ENCODE data around the gene TMEM218.

TMEM218 gene

GRCh38 chr11:125088576-125089455, 22.6 kb downstream of the TMEM218 start:
- H3K18ac ChIP-seq (ENCODE audit: low read length), result no peak overlapping the region
- no peak overlapping the region for H2AFZ ChIP-seq (ENCODE audit: insufficient read depth, low read length, poor library complexity)
- no peak overlapping the region for H3K4ac ChIP-seq (ENCODE audit: low read depth, low read length)
- DNase-seq, result no peak
- H3K14ac ChIP-seq (ENCODE audit: low read length), result no peak overlapping the region
- H2AK5ac ChIP-seq (ENCODE audit: low read length), result no peak overlapping the region
- no peak overlapping the region for H3K9ac ChIP-seq (ENCODE audit: low read length)
- H4K12ac ChIP-seq (ENCODE audit: low read depth, low read length), result no peak overlapping the region
- no peak overlapping the region for H4K8ac ChIP-seq (ENCODE audit: low read depth, low read length)
- H3K4me1 ChIP-seq (ENCODE audit: control insufficient read depth in 1 of 2, insufficient read depth in 2 of 2, low read length in 2 of 2), result peaks cover 4 to 5% of the 10 kb centered on the region in 2 experiments
- no peak overlapping the region for H3K27ac ChIP-seq (ENCODE audit: low read depth, low read length)
- no peak overlapping the region for H2BK120ac ChIP-seq (ENCODE audit: insufficient read depth, low read length, poor library complexity)
- WGBS (ENCODE audit: extremely low coverage, insufficient coverage, insufficient read length), result no CpG with 5 or more reads among the region's 20 CpGs
- no peak overlapping the region for H4K91ac ChIP-seq (ENCODE audit: low read depth, low read length)
- no peaks in the 10 kb centered on the region for H3K9me3 ChIP-seq (ENCODE audit: insufficient read depth, low read depth, low read length)
- H3K36me3 ChIP-seq (ENCODE audit: control insufficient read depth in 1 of 2, insufficient read depth in 2 of 2, low read length in 2 of 2), result no peaks in the 10 kb centered on the region
- no peak overlapping the region for H3K4me2 ChIP-seq (ENCODE audit: low read length)
- H3K79me2 ChIP-seq (ENCODE audit: control insufficient read depth, insufficient read depth, low read length, poor library complexity), result no peaks in the 10 kb centered on the region
- no peak overlapping the region for H2BK12ac ChIP-seq (ENCODE audit: low read length)
- H3K27me3 ChIP-seq (ENCODE audit: insufficient read depth, low read length), result no peaks in the 10 kb centered on the region
- H3K23ac ChIP-seq (ENCODE audit: low read length), result no peak overlapping the region
- no peaks in the 10 kb centered on the region for H3K79me1 ChIP-seq (ENCODE audit: low read length)
- H2BK5ac ChIP-seq (ENCODE audit: low read depth, low read length, poor library complexity), result no peak overlapping the region
- no peak overlapping the region for H3K4me3 ChIP-seq (ENCODE audit: low read depth, low read length)

GRCh38 chr11:125088123-125088522, 23.3 kb downstream of the TMEM218 start:
- Histone ChIP-seq H3K4ac (ENCODE audit: low read depth, low read length) (no peak overlapping the region), H3K14ac (ENCODE audit: low read length) (no peak overlapping the region), H3K4me1 (ENCODE audit: control insufficient read depth in 1 of 2, insufficient read depth in 2 of 2, low read length in 2 of 2) (peaks cover 4 to 5% of the 10 kb centered on the region in 2 experiments), H4K91ac (ENCODE audit: low read depth, low read length) (no peak overlapping the region), H3K23ac (ENCODE audit: low read length) (no peak overlapping the region), H3K27ac (ENCODE audit: low read depth, low read length) (no peak overlapping the region), H3K9ac (ENCODE audit: low read length) (no peak overlapping the region), H4K8ac (ENCODE audit: low read depth, low read length) (no peak overlapping the region), H3K79me2 (ENCODE audit: control insufficient read depth, insufficient read depth, low read length, poor library complexity) (no peaks in the 10 kb centered on the region), H4K12ac (ENCODE audit: low read depth, low read length) (no peak overlapping the region), H3K4me3 (ENCODE audit: low read depth, low read length) (no peak overlapping the region), H3K27me3 (ENCODE audit: insufficient read depth, low read length) (no peaks in the 10 kb centered on the region), H2BK5ac (ENCODE audit: low read depth, low read length, poor library complexity) (no peak overlapping the region), H2BK12ac (ENCODE audit: low read length) (no peak overlapping the region), H3K36me3 (ENCODE audit: control insufficient read depth in 1 of 2, insufficient read depth in 2 of 2, low read length in 2 of 2) (no peaks in the 10 kb centered on the region), H3K18ac (ENCODE audit: low read length) (no peak overlapping the region), H3K9me3 (ENCODE audit: insufficient read depth, low read depth, low read length) (no peaks in the 10 kb centered on the region), H2AK5ac (ENCODE audit: low read length) (no peak overlapping the region), H3K4me2 (ENCODE audit: low read length) (no peak overlapping the region), H2BK120ac (ENCODE audit: insufficient read depth, low read length, poor library complexity) (no peak overlapping the region), H2AFZ (ENCODE audit: insufficient read depth, low read length, poor library complexity) (no peak overlapping the region), H3K79me1 (ENCODE audit: low read length) (no peaks in the 10 kb centered on the region)
- DNase-seq, result no peak
- WGBS (ENCODE audit: extremely low coverage, insufficient coverage, insufficient read length), result no CpG with 5 or more reads among the region's 2 CpGs

DNA sequence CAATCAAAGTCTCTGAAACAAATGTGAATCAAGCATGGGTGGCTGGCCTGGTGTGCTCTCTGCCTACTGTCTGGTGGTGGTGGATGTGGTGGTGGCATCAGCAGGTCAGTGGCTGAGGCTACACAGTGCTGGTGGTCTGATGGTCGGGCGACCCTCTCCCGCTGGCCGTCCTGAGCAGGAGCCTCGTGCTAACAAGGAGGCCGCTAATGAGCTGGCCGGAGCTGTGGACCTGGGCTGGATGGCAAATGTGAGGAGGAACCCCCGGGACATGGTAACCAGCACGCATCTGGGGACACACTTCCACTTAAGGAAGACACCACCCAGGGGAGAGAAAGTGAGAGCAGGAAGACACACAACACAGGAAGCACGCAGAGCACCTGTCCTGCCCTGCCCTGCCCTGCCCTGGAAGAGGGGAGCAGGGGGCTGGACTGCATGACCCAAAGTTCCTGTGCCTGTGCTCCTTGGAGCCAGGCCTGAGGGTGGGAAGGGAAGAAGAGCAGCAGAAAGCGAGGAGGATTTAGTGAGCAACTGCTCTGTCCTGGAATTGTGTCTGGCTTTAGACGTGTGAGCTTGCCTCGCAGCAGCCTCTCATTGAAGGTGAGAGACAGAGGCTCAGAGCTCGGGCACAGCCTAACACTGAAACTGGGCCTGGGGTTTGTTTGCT, 24.7 kb downstream of the TMEM218 start:
- H3K18ac ChIP-seq (ENCODE audit: low read length), result no peak overlapping the region
- H3K4me1 ChIP-seq (ENCODE audit: control insufficient read depth in 1 of 2, insufficient read depth in 2 of 2, low read length in 2 of 2), result peaks cover 3% of the 10 kb centered on the region in 2 experiments
- no peaks in the 10 kb centered on the region for H3K79me2 ChIP-seq (ENCODE audit: control insufficient read depth, insufficient read depth, low read length, poor library complexity)
- no peak overlapping the region for H2BK12ac ChIP-seq (ENCODE audit: low read length)
- H2AK5ac ChIP-seq (ENCODE audit: low read length), result no peak overlapping the region
- H3K9me3 ChIP-seq (ENCODE audit: insufficient read depth, low read depth, low read length), result no peaks in the 10 kb centered on the region
- no peak overlapping the region for H3K27ac ChIP-seq (ENCODE audit: low read depth, low read length)
- no peak overlapping the region for H4K91ac ChIP-seq (ENCODE audit: low read depth, low read length)
- no peaks in the 10 kb centered on the region for H3K79me1 ChIP-seq (ENCODE audit: low read length)
- no peak for DNase-seq
- H3K4ac ChIP-seq (ENCODE audit: low read depth, low read length), result no peak overlapping the region
- no peak overlapping the region for H3K9ac ChIP-seq (ENCODE audit: low read length)
- WGBS (ENCODE audit: extremely low coverage, insufficient coverage, insufficient read length), result no CpG with 5 or more reads among the region's 14 CpGs
- H2AFZ ChIP-seq (ENCODE audit: insufficient read depth, low read length, poor library complexity), result no peak overlapping the region
- H2BK5ac ChIP-seq (ENCODE audit: low read depth, low read length, poor library complexity), result no peak overlapping the region
- no peak overlapping the region for H3K23ac ChIP-seq (ENCODE audit: low read length)
- H3K4me2 ChIP-seq (ENCODE audit: low read length), result no peak overlapping the region
- no peaks in the 10 kb centered on the region for H3K27me3 ChIP-seq (ENCODE audit: insufficient read depth, low read length)
- H4K12ac ChIP-seq (ENCODE audit: low read depth, low read length), result no peak overlapping the region
- H3K14ac ChIP-seq (ENCODE audit: low read length), result no peak overlapping the region
- H2BK120ac ChIP-seq (ENCODE audit: insufficient read depth, low read length, poor library complexity), result no peak overlapping the region
- H4K8ac ChIP-seq (ENCODE audit: low read depth, low read length), result no peak overlapping the region
- no peak overlapping the region for H3K4me3 ChIP-seq (ENCODE audit: low read depth, low read length)
- H3K36me3 ChIP-seq (ENCODE audit: control insufficient read depth in 1 of 2, insufficient read depth in 2 of 2, low read length in 2 of 2), result no peaks in the 10 kb centered on the region

DNA sequence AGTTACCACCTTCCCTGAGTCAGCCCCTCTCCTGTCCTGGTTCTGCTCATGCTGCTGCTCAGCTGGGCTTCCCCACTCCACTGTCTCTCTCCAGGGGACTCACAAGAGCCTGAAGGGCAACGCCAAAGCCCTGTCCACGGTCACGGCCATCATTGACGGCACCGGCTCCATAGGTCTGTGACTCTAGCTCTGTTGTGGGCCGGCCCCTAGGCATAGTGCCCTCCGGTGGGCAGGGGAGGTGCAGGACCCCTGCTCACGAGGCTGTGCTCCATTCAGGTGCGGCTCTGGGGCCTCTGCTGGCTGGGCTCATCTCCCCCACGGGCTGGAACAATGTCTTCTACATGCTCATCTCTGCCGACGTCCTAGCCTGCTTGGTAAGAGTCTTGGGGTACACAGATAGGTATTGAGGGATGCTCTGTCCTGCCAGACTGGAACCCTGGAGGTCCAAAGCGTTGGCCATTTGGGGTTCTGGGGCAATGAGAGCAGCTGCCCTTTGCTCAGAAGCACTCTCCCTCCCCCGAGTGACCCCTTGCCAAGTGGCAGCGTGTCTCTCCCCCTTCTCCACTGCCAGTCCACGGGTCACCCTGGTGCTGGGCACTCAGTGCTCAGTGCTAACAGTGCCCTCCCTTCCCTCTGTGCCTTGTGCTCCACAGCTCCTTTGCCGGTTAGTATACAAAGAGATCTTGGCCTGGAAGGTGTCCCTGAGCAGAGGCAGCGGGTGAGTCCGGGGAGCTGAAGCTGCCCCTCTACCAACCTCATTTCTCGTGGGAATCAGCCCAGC, 25.9 kb downstream of the TMEM218 start:
- Histone ChIP-seq H2BK12ac (ENCODE audit: low read length) (no peak overlapping the region), H3K9me3 (ENCODE audit: insufficient read depth, low read depth, low read length) (no peaks in the 10 kb centered on the region), H2BK5ac (ENCODE audit: low read depth, low read length, poor library complexity) (no peak overlapping the region), H2AFZ (ENCODE audit: insufficient read depth, low read length, poor library complexity) (no peak overlapping the region), H3K4me1 (ENCODE audit: control insufficient read depth in 1 of 2, insufficient read depth in 2 of 2, low read length in 2 of 2) (no peaks in the 10 kb centered on the region), H3K36me3 (ENCODE audit: control insufficient read depth in 1 of 2, insufficient read depth in 2 of 2, low read length in 2 of 2) (no peaks in the 10 kb centered on the region), H3K79me2 (ENCODE audit: control insufficient read depth, insufficient read depth, low read length, poor library complexity) (no peaks in the 10 kb centered on the region), H3K23ac (ENCODE audit: low read length) (no peak overlapping the region), H3K9ac (ENCODE audit: low read length) (no peak overlapping the region), H3K18ac (ENCODE audit: low read length) (no peak overlapping the region), H3K27me3 (ENCODE audit: insufficient read depth, low read length) (no peaks in the 10 kb centered on the region), H3K79me1 (ENCODE audit: low read length) (no peaks in the 10 kb centered on the region), H3K4ac (ENCODE audit: low read depth, low read length) (no peak overlapping the region), H3K4me2 (ENCODE audit: low read length) (no peak overlapping the region), H4K12ac (ENCODE audit: low read depth, low read length) (no peak overlapping the region), H2BK120ac (ENCODE audit: insufficient read depth, low read length, poor library complexity) (no peak overlapping the region), H4K8ac (ENCODE audit: low read depth, low read length) (no peak overlapping the region), H3K27ac (ENCODE audit: low read depth, low read length) (no peak overlapping the region), H3K14ac (ENCODE audit: low read length) (no peak overlapping the region), H3K4me3 (ENCODE audit: low read depth, low read length) (no peak overlapping the region), H4K91ac (ENCODE audit: low read depth, low read length) (no peak overlapping the region), H2AK5ac (ENCODE audit: low read length) (no peak overlapping the region)
- no peak for DNase-seq
- WGBS (ENCODE audit: extremely low coverage, insufficient coverage, insufficient read length), result no CpG with 5 or more reads among the region's 20 CpGs

All from trophoblast cell (in vitro differentiated cells and primary cell).